ENCODE measurements around the gene VSNL1. TPM values are rescaled to one million over a fixed set of nuclear protein-coding genes. Genes with fewer than 3 reads are reported as not detected.

VSNL1 gene
- total RNA-seq, 2 donors from 2014 or later, result 0.66 to 4.2 TPM

DNA sequence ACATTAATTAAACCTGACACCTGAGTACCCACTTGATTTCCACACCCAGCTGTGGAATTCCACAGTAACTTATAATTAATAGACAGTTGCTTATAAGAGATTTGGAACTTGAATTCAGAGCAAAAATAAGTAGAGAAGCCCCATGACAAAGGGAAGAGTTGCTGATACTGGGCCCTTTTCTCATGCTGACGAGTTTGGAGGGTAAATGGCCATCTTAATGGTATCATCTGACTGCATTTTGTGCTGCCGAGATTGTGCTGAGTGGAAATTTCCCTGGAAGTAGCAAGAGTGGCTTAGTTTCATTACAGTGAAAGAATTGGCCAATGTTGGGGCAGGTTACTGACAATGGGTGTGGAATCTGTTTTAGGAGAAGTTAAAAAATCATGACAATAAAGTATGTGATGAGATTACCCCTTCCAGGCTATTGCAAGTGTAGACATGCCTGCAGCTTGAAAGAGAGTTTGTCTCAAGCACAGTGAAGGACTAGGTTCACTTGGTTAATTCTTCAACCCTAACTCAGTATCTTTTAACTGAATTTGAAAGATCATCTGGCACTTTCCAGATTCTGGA, 49.9 kb downstream of the VSNL1 start:
- intact Hi-C loops (cut with DNase I), result no loop called here
- no peak overlapping the region for H3K4me3 ChIP-seq
- 76% methylated on average over 2 of the region's 2 CpGs for WGBS, 2 donors
- no peak overlapping the region for H3K27ac ChIP-seq
- ATAC-seq, result no peak
- DNase-seq, result no peak
- no peaks in the 10 kb centered on the region for H3K36me3 ChIP-seq (replicated peaks in 1 of 2; ENCODE audit: insufficient read depth in 1 of 2, low read depth in 2 of 2)
- H3K9me3 ChIP-seq, result no peaks in the 10 kb centered on the region
- peaks cover 3% of the 10 kb centered on the region for H3K4me1 ChIP-seq
- H3K27me3 ChIP-seq, result no peaks in the 10 kb centered on the region
- TF ChIP-seq CTCF (IDR thresholded peaks at IDR 0.05), result no peak

GRCh38 chr2:17591846-17592245, 51.4 kb downstream of the VSNL1 start:
- TF ChIP-seq CTCF (IDR thresholded peaks at IDR 0.05), result no peak
- no peak for TF ChIP-seq POLR2A (IDR thresholded peaks at IDR 0.05)
- Histone ChIP-seq H3K27ac (no peak overlapping the region), H3K9me3 (no peaks in the 10 kb centered on the region), H3K27me3 (no peaks in the 10 kb centered on the region), H3K4me1 (peaks cover 3% of the 10 kb centered on the region), H3K4me3 (no peak overlapping the region), H3K36me3 (replicated peaks in 1 of 2; ENCODE audit: insufficient read depth in 1 of 2, low read depth in 2 of 2) (no peaks in the 10 kb centered on the region)
- no peak for DNase-seq
- intact Hi-C loops (cut with DNase I), result no loop called here
- 89 to 90% methylated on average over 3 of the region's 3 CpGs for WGBS, 2 donors
- no peak for ATAC-seq

- no peaks in the 10 kb centered on the region for H3K9me3 ChIP-seq
- H3K36me3 ChIP-seq (replicated peaks in 1 of 2; ENCODE audit: insufficient read depth in 1 of 2, low read depth in 2 of 2), result no peaks in the 10 kb centered on the region
- H3K27me3 ChIP-seq, result no peaks in the 10 kb centered on the region
- H3K4me3 ChIP-seq, result no peak overlapping the region
- 65 to 73% methylated on average over 2 of the region's 2 CpGs for WGBS, 2 donors
- TF ChIP-seq CTCF (IDR thresholded peaks at IDR 0.05), result no peak
- no peak for TF ChIP-seq POLR2A (IDR thresholded peaks at IDR 0.05)
- H3K27ac ChIP-seq, result no peak overlapping the region
- no peak for DNase-seq
- intact Hi-C loops (cut with DNase I), result no loop called here
- peaks cover 3% of the 10 kb centered on the region for H3K4me1 ChIP-seq
- ATAC-seq, result no peak
These were observed 52.4 kb downstream of the VSNL1 start for GRCh38 chr2:17592731-17593409.

DNA sequence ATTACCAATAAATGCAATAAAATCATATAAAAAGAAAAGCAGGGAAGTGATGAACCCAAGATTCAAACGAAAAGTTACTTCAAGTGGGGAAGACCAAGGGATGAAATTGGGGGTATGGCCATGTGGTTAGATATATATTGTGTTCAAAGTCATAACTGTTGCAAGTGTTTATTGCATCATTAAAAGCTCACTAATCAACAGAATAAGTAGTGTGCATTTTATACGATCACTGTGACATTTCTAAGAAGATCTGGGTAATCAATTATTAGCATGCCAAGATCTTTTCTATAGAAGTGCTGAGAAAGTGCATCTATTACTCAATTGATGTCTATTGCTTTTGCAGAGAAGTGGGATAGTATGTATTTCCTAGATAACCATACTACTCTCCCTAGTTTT, 52.9 kb downstream of the VSNL1 start:
- Histone ChIP-seq H3K4me3 (no peak overlapping the region), H3K36me3 (replicated peaks in 1 of 2; ENCODE audit: insufficient read depth in 1 of 2, low read depth in 2 of 2) (no peaks in the 10 kb centered on the region), H3K4me1 (peaks cover 3% of the 10 kb centered on the region), H3K27ac (no peak overlapping the region), H3K9me3 (no peaks in the 10 kb centered on the region), H3K27me3 (no peaks in the 10 kb centered on the region)
- intact Hi-C loops (cut with DNase I), result no loop called here
- no peak for TF ChIP-seq CTCF (IDR thresholded peaks at IDR 0.05)
- no peak for TF ChIP-seq POLR2A (IDR thresholded peaks at IDR 0.05)
- ATAC-seq (no peak), DNase-seq (no peak)
- WGBS, 2 donors, result 68 to 69% methylated on average over 2 of the region's 2 CpGs

All from body of pancreas (tissue), 4 donors.